HepG2 (cell line): Measurements from ENCODE around the gene MN1.

Experiments
- PAF1 ChIP-seq: IDR thresholded peaks from 2 replicates; pipeline ENCODE4 v1.6.1; 2016; ENCODE audit warnings: missing genetic modification reagents, missing compliant biosample characterization
- TF ChIP-seq, protein P1 (sequence below): sonication (generic); formaldehyde crosslinking; IDR thresholded peaks from 2 replicates; pipeline ENCODE4 v1.5.0; 2020; ENCODE audit warnings: mild to moderate bottlenecking, missing genetic modification reagents, moderate library complexity
- TF ChIP-seq, protein P2 (sequence below): sonication (generic); formaldehyde crosslinking; IDR thresholded peaks from 2 replicates; pipeline ENCODE4 v1.8.1; 2023; ENCODE audit warnings: missing genetic modification reagents, inconsistent platforms, borderline replicate concordance

DNA sequence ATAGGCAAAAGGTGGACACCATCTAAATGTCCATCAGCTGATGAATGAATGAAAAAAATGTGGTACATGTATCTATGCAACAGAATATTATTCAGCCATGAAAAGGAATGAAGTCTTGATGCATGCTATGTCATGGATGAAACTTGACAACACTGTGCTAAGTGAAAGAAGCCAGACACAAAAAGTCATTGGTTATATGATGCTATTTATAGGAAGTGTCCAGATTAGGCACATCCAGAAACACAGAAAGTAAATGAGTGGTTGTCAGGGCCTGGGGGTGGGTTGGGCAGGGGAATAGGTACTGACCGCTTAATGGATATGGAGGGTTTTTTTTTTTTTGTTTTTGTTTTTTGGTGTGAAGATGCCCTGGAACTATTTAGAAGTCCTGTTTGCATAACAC lies 21.7 kb upstream of the MN1 start:
- TF ChIP-seq PAF1 (CRISPR knock-in tag) = no peak
- TF ChIP-seq, protein P1, sequence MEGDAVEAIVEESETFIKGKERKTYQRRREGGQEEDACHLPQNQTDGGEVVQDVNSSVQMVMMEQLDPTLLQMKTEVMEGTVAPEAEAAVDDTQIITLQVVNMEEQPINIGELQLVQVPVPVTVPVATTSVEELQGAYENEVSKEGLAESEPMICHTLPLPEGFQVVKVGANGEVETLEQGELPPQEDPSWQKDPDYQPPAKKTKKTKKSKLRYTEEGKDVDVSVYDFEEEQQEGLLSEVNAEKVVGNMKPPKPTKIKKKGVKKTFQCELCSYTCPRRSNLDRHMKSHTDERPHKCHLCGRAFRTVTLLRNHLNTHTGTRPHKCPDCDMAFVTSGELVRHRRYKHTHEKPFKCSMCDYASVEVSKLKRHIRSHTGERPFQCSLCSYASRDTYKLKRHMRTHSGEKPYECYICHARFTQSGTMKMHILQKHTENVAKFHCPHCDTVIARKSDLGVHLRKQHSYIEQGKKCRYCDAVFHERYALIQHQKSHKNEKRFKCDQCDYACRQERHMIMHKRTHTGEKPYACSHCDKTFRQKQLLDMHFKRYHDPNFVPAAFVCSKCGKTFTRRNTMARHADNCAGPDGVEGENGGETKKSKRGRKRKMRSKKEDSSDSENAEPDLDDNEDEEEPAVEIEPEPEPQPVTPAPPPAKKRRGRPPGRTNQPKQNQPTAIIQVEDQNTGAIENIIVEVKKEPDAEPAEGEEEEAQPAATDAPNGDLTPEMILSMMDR (CRISPR knock-in tag) = no peak
- TF ChIP-seq, protein P2, sequence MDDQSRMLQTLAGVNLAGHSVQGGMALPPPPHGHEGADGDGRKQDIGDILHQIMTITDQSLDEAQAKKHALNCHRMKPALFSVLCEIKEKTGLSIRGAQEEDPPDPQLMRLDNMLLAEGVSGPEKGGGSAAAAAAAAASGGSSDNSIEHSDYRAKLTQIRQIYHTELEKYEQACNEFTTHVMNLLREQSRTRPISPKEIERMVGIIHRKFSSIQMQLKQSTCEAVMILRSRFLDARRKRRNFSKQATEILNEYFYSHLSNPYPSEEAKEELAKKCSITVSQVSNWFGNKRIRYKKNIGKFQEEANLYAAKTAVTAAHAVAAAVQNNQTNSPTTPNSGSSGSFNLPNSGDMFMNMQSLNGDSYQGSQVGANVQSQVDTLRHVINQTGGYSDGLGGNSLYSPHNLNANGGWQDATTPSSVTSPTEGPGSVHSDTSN (CRISPR knock-in tag) = no peak
